Endometrial microvascular endothelial cells (primary cell): ENCODE measurements around the gene SH3GL1. TPM values are rescaled to one million over a fixed set of nuclear protein-coding genes. Genes with fewer than 3 reads are reported as not detected.

Experiments used
- in situ Hi-C: cut with HindIII; loops from 2 replicates; pipeline ENCODE4 v1.10.0; 2017; ENCODE audit warnings: low sequenced_read_pairs, low pct_unique_long_range_greater_than_20kb; ENCODE audit errors: inconsistent ontology term
- total RNA-seq: library from RNA; depleted of rRNA; stranded (reverse); fragments of >200 nt; gene quantifications from one replicate; pipeline ENCODE4 v1.2.3, GENCODE V29; 2015; ENCODE audit errors: inconsistent ontology term

The SH3GL1 gene
- total RNA-seq, result 128 TPM

GRCh38 chr19:4400135-4400936, at the start of gene SH3GL1:
SH3GL1 (minus strand) TSS chr19:4400547; CDS start chr19:4400368, 179 bp downstream.
- in situ Hi-C loops, result no loop called here

- in situ Hi-C loops, result no loop called here
Measured at GRCh38 chr19:4449639-4450028, 49.3 kb upstream of the SH3GL1 start.

GRCh38 chr19:4449022-4449638, 48.8 kb upstream of the SH3GL1 start:
- in situ Hi-C loops, result no loop called here

- in situ Hi-C loops, result no loop called here
Measured at GRCh38 chr19:4448147-4448985, 48.0 kb upstream of the SH3GL1 start.

- in situ Hi-C loops, result no loop called here
Measured at GRCh38 chr19:4447327-4448146, 47.2 kb upstream of the SH3GL1 start.

- in situ Hi-C loops, result no loop called here
Measured at GRCh38 chr19:4446704-4447200, 46.4 kb upstream of the SH3GL1 start.

- in situ Hi-C loops, result no loop called here
Measured at GRCh38 chr19:4445963-4446703, 45.8 kb upstream of the SH3GL1 start.

- in situ Hi-C loops, result no loop called here
Measured at GRCh38 chr19:4444765-4445741, 44.7 kb upstream of the SH3GL1 start.

GRCh38 chr19:4443966-4444764, 43.8 kb upstream of the SH3GL1 start:
- in situ Hi-C loops, result no loop called here

GRCh38 chr19:4443188-4443587, 42.8 kb upstream of the SH3GL1 start:
- in situ Hi-C loops, result no loop called here

- in situ Hi-C loops, result no loop called here
Measured at GRCh38 chr19:4442819-4443146, 42.4 kb upstream of the SH3GL1 start.

- in situ Hi-C loops, result no loop called here
Measured at GRCh38 chr19:4441994-4442818, 41.9 kb upstream of the SH3GL1 start.

- in situ Hi-C loops, result no loop called here
Measured at GRCh38 chr19:4439243-4439642, 38.9 kb upstream of the SH3GL1 start.

- in situ Hi-C loops, result no loop called here
Measured at GRCh38 chr19:4437103-4437502, 36.8 kb upstream of the SH3GL1 start.

- in situ Hi-C loops, result no loop called here
Measured at GRCh38 chr19:4436231-4436630, 35.9 kb upstream of the SH3GL1 start.
